ENCODE measurements around the gene ZSCAN30.
"Not testable (repeated sequence)": the region's sequence is repeated elsewhere in the genome, so short reads cannot be mapped to it uniquely, and the experiment has no call there.

- TF ChIP-seq, protein P1, sequence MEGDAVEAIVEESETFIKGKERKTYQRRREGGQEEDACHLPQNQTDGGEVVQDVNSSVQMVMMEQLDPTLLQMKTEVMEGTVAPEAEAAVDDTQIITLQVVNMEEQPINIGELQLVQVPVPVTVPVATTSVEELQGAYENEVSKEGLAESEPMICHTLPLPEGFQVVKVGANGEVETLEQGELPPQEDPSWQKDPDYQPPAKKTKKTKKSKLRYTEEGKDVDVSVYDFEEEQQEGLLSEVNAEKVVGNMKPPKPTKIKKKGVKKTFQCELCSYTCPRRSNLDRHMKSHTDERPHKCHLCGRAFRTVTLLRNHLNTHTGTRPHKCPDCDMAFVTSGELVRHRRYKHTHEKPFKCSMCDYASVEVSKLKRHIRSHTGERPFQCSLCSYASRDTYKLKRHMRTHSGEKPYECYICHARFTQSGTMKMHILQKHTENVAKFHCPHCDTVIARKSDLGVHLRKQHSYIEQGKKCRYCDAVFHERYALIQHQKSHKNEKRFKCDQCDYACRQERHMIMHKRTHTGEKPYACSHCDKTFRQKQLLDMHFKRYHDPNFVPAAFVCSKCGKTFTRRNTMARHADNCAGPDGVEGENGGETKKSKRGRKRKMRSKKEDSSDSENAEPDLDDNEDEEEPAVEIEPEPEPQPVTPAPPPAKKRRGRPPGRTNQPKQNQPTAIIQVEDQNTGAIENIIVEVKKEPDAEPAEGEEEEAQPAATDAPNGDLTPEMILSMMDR (IDR thresholded peaks at IDR 0.05) = not testable (repeated sequence)
- TF ChIP-seq, protein P2, sequence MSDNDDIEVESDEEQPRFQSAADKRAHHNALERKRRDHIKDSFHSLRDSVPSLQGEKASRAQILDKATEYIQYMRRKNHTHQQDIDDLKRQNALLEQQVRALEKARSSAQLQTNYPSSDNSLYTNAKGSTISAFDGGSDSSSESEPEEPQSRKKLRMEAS (CRISPR knock-in tag; IDR thresholded peaks at IDR 0.05) = not testable (repeated sequence)
- not testable (repeated sequence) for TF ChIP-seq NFE2L1 (CRISPR knock-in tag; IDR thresholded peaks at IDR 0.05); ZNF232 (CRISPR knock-in tag; IDR thresholded peaks at IDR 0.05); TEAD1 (CRISPR knock-in tag; IDR thresholded peaks at IDR 0.05); E2F5 (CRISPR knock-in tag; IDR thresholded peaks at IDR 0.05); ATF1 (CRISPR knock-in tag; IDR thresholded peaks at IDR 0.05); CREM (CRISPR knock-in tag; IDR thresholded peaks at IDR 0.05); ZNF423 (CRISPR knock-in tag; IDR thresholded peaks at IDR 0.05); ZNF396 (CRISPR knock-in tag; IDR thresholded peaks at IDR 0.05; ENCODE audit: borderline replicate concordance)
- TF ChIP-seq, protein P3, sequence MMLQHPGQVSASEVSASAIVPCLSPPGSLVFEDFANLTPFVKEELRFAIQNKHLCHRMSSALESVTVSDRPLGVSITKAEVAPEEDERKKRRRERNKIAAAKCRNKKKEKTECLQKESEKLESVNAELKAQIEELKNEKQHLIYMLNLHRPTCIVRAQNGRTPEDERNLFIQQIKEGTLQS (CRISPR knock-in tag; conservative IDR thresholded peaks at IDR 0.05) = not testable (repeated sequence)
- TF ChIP-seq, protein P4, sequence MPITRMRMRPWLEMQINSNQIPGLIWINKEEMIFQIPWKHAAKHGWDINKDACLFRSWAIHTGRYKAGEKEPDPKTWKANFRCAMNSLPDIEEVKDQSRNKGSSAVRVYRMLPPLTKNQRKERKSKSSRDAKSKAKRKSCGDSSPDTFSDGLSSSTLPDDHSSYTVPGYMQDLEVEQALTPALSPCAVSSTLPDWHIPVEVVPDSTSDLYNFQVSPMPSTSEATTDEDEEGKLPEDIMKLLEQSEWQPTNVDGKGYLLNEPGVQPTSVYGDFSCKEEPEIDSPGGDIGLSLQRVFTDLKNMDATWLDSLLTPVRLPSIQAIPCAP (CRISPR knock-in tag; IDR thresholded peaks at IDR 0.05) = not testable (repeated sequence)
Measured at GRCh38 chr18:35205746-35206458, 84.1 kb downstream of the ZSCAN30 start.
